Stimulated activated CD8-positive, alpha-beta memory T cell treated with anti-CD3 and anti-CD28 coated beads, Interleukin-15, amount 100 ng/mL, for 48 hours (primary cell): ENCODE results near the gene FABP1.

Experiments used
- DNase-seq, 2 donors: peaks; one replicate each; pipeline ENCODE4 v3.0.0-alpha.2; 2020; ENCODE audit warnings: low read depth in 2 of 2

Gene FABP1

DNA sequence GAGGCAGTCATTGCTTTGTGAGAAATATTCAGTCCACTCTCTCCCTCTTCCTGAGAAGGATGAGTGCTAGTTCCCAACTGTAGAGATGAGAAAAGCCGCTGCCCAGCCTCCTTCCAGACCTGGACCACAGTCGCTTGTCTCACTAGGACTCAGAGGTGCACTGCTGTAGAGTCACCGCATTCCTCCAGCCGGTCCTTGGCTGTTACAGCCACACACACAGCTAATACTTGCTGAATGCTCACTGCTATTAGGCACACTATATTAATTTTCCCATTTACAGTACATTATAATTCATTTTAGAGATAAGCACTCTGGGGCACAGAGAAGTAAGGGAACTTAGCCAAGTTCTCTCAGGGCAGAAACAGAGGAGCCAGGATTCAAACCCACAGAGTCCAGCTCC lies 10.0 kb upstream of the FABP1 start:
- DNase-seq: no peak

DNA sequence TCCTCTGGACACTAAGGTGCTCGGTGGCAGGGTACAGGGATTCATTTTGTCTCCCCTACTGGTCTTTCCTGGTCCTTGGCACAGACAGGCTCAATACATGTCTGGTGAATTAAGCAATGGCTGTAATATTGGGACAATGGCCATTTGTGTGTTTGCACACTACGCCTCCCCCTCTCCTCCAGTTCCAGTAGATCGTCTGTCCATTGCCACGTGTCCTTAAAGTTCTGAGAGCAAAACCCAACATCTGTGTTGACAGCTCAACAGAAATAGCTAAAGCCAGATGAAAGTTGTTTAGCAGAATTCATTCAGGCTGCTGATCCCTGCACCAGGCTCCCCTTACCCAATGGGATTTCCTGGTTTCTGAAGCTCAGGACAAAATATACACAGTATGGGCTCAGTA lies 9.0 kb upstream of the FABP1 start:
- no peak for DNase-seq

DNA sequence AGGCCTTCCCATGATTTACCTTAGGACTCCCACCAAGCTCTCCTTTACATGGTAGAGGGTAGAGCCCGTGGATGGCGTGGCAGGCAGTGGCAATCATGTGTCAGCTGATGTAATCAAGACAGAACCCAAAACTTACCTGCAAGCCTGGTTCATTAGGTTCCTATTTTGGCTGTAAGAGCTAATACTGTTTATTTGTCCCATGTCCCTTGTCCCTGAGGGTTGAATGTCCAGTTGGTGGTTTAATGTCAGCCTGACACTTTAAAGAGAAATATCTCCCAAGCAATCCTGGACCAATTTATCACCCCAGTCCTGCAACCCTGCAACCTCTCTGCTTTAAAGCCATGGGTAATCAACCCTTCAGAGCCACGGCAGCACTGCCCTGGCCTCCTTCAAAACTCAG lies 6.0 kb upstream of the FABP1 start:
- no peak for DNase-seq

DNA sequence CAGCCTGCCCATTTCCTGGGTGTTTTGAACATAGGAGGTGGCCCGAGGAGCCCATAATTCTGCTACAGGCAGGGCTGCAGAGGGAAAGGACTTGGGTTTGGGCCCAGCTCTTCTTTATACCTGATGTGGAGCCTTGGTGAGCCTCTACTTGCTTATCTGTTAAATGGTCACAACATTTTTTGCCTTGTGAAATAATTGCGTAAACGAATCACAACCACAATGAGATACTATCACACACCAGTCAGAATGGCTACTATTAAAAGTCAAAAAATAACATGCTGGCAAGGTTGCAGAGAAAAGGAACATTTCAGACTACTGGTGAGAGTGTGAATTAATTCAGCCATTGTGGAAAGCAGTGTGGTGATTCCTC lies 4.1 kb upstream of the FABP1 start:
- no peak for DNase-seq

DNA sequence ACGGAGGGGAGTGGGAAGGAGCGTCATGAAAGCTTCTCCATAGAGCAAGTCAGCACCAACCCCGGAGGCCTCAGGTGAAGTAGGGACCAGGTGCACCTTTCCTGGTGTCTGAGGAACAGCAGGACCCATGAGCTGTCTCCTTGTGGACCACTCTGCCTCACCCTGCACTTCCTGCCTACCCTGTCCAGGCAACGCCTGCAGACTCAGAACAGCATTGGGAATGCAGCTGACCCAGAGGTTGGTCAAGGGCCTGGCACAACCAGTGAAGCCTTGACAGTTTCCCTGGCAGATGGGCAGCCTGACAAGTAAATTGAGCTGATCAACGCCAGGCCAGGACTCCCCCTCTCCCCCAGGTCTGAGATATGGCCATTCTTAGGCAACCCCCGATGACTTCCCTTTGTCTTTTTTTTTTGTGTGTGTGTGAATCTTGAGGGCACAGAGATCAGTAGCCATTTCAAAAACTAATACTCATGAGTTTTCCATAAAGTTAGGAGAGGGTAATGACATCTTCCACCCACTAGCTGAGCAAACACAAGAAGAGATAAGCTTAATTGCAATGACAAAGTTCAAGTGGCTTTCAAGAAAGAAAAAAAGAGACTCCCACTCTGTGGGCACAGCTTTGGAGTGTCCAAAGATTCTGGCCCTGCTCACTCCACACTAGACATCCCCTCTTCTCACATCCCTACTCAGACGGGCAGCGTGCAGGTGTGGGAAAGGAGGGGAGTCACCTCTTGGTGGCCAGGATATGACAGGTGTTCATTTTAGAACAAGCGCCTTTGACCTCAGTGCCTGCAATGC lies 3.5 kb upstream of the FABP1 start:
- no peak for DNase-seq

DNA sequence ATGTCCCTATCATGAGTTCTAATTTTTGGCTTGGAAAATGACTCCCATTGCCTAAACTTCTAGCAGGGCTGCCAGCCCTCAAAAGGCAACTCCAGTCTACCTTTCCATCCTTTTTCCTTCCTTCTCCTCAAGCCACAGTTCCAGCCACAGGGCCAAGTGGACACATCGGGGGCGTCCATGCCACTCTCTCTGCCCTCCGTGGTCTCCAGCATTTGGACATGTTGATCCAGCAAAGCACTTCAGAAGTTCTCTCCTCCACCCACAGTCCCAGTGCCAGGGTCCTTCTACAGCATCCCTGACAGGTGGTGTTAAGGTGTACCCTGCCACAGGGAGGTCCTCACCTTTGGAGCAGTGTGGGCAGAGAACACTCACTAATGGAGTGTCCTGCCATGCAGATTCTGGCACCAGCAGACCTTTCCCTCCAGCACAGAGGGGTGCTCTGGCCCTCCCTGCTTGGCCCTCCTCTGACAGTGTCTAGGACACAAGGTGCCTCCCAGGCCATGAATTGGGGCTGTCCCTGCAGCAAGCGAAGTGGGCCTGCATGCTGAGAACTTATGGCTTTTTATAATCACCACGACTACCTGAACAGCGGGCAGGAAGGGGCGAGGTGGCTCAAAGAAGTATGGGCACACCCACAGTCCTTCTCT lies 1.6 kb upstream of the FABP1 start:
- DNase-seq: no peak

DNA sequence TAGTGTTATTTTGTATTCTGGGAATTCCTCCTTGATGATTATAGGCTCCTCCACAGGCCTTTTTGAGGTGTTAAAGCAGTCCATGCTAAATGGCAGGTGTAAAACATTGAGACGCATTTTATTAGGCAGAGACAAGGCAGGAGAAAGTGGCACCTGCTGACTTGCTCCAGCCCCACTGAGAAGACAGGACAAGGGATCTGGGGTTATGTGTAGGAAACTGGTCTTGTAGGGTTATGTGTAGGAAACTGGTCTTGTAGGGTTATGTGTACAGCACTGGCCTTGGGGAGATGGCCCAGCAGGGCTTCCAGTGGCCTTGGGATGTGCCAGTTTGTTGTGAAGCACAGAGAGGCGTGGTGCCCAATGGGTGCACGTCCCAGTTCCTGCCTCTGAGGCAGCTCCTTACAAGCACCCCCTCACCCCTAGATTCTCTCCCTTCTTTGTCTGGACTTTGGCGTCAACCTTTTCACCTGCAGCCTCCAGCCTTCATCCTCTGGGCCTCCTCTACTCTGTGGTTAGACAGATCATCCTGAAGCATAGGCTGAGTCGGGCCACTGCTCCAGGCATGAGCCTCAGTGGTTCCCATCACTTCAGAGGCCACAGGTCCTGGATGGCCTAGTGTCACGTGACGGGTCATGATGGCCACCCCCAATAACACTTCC lies 921 bp upstream of the FABP1 start:
- no peak for DNase-seq

DNA sequence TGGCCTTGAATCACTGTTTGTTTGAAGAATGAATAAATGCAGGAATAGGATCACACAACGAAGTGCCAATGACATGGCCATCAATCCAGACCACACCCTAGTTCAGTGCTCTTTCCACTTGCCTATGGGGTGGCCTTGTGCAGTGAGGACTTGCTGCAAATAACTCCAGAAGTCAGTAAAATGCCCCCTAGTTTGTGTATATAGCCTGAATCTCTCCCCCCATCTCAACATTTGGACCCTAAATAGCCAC lies 299 bp downstream of the FABP1 start:
- DNase-seq: no peak

DNA sequence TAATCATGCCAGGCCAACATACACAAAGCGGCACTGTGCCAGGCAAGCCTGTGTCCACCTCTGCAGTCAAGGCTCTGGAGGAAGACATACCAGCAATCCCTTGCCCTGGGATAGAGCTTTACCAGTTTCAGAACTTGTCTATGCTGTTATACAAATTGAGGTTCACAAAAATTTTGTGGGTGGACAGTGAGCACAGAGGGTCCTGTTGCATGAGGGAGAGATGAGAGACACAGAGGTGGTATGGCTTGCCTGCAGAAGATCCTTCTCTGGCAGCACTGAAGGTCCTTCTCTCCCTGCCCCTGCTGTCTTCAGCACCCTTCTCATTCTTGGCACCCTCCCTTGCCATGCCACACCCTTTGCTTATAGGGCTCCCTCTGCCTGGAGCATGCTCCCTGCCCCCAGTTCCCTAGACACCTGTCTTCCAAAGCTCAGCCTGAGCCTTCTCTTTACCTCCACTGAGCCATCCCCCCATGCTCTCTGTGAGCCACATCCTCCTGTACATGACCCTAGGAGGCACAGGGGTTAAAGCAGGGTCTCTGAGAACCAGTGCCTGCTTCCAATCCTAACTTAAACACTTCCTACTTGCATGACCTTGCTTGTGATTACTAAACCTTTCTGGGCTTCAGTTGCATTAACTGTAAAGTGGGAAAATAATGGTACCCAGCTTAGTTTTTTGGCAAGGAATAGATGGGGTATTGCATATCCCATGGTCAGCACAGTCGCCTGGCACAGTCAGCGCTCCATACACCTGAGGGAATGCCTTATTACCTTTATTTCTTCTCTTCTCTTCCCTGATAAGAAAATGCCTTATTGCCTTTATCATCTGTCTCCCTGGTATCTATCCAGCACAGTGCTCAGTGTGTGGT lies 857 bp downstream of the FABP1 start:
- DNase-seq: no peak

DNA sequence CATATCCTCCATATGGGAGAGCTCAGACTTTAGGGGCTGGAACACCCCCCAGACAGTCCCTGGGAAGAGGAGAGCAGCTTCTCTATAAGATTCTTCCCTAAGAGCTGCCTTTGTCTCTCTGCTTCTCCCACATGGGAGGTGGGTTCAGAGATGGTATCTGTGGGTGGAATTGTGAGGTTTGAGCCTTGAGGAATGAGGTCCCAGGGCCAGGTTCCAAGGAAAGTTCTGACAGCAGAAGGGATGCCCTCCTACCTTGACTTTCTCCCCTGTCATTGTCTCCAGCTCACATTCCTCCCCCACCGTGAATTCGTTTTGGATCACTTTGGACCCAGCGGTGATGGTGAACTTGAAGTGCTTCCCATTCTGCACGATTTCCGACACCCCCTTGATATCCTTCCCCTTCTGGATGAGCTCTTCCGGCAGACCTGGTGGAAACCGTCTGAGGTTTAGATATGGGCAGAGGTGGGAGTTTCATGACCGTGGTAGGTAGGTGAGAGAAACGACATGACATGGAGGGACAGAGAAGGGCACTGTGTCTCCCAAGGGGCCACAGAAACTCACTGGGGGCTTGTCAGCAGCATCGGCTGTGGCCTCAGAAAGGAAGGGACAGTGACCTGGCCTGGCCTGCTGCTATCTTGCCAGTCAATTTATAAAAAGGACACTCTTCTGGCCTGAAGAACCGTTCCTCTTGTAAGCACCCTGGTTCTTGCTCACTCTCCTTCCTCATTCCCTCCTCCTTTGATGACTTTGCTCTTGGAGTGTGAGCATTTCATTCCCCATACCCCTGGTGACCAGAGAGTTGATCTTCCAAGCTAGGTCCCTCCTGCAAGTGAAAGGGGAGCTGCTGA lies 1.7 kb downstream of the FABP1 start:
- DNase-seq: no peak

DNA sequence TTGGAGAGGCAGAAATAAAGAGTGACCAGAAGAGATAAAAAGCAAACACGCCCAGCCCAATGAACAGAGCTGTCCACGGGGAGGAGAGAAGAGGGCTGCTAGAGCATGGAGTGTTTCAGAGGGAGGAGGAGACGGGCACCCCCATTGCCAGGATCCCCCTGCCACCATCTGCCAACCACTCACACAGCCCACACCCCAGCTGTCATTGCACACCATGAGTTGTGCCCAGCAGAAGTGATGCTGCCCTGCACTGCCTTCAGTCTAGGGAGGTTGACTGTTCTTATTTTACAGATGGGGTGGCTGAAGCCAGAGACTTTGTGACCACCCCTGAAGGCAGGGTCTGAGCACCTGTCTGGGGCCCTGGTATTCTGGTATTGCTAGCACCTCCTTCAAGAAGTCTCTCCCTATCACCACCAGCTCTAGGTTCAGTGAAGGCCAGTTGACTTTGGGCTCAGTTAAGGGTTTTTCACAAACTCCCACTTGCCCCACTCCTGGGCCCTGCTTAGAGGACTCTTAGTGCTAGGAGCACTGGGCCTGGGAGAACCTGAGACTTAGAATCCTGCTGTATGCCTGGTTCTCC lies 2.4 kb downstream of the FABP1 start:
- no peak for DNase-seq

DNA sequence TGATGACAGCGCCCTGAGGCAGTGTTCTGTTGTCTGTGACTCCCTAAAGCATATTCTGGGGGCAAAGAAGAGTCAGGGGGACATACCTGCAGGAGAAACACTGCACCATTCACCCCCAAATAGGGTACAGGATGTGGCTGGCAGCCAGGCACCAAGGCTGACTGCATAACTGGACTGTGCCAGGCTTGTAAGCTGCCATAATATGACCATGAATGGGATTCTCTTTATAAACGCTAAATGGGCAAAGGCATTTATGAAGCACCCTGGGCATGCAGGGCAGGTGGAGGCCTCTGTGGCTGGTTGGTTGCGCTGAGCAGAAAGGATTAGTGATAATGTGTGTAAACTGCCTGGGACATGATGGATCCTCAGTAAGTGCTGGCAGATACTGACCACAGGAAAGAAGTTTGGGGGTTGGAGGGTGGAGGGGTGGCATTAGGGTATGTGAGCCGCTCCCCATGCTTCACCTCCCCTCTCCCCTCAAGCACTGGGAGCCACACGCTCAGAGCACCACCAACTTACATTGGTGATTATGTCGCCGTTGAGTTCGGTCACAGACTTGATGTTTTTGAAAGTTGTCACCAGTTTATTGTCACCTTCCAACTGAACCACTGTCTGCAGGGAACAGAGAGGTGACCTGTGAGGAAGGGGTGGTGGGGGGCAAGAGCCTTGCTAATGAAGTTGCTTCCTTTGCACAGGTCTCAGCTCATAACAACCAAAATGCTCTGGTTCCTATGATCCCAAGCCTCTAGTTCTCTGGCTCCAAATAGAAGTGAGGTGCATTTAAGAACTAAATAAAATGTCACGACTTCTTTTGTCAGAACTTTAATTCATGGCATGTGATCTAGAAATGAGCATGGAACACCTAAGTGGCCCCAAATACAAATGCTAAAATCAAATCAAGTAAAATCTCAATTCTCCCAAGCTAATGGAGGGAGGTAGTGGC lies 3.6 kb downstream of the FABP1 start:
- no peak for DNase-seq

DNA sequence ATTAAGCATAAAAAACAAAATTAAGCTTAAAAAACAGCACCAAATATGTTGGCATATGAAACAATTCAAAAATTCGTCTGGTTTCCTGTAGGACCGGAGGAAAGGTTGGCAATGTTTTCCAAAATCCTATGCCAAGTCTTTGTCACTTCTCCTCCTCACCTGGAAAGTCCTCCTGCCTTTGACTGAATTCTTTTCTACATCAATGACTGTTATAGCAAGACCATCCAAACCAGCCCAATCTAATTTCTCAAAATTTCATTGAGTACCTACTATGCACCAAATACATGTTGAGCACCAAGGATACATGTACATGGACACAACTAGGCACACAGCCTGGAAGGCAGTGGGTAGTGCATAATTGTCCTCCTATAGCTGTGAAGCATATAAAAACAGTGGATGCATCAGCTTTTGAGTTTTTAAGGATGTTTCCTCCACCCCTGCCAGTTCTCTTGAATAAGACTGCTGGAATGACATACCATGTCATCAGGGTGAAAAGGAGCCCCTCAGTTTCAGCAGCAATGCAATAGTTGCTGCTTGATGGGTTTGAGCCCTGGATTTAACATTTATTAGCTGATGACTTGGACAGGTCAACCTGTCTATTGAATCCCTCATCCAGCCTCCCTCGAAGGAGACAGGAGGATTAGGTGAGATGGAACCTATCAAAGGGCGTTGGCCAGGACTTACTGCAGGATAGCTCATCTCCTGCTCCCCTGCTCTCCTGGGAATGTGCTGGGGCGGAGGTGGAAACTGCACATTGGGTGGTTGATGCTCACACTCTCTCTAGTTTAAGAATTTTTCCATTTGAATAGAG lies 4.5 kb downstream of the FABP1 start:
- no peak for DNase-seq

DNA sequence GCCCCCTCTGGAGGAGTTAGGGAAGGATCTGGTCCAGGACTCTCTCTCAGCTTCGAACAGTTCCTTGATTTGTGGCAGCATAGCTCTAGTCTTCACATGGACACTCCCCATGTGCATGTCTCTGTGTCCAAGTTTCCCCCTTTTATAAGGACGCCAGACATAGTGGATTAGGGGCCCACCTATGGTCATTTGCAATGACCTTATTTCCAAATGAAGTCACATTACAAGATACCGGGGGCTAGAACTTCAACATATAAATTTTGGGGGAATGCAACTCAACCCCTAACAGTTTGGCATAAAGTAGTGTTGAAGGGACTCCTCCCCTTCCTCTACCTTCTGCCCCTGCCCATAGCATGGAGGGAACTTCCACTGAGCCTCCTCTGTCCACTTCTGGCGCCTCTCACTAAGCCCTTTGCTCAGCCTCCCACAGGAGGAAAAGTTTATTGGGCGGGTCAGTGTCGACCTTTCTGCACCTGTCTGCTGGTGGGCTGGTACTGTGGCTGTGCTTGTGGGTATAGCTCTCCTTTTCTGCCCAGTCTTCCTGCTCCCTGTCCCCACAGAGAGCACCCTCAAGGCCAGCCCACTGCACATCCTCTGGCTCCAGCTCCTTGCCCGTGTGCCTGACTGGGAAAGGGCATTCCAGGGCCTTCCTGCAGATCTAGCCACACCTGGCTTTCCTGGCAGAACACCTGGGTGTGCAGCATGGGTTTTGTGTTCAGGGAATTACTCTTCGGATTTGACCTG lies 5.5 kb downstream of the FABP1 start:
- DNase-seq: no peak

DNA sequence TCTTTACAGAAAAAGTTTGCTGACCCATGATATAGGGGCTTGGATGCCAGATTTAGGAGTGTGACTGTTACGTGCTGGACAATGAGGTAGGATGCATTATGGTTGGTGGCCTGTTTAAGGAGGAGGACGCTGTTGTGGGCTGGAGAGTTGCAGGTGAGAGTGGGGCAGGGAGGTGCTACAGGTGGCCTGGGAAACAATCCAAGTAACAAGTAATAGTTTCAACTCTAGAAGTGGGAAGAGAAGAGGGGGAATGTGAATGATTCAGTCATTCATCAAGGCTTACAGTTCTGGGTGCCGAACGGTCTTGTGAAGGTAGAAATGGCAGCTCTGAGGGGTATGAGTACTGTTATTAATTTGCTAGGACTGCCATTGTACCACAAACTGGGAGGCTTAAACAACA lies 6.2 kb downstream of the FABP1 start:
- no peak for DNase-seq

DNA sequence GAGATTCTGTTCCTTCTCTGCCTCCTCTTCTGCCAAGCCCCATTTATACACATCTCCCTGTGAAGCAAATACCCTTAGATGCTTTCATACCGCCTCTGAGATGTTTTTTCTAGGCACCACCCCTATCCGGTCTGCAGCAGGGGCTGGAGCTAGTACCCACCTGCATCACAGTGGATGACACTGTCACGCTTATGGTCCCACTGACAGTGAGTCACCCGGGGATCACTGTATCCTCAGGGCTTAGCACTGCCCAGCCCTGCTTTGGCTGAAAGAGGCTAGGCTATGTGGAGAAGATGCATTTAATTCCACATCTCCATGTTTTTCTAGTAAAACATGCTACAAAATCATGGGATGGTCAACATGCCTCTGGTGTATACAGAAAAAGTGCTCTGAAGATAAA lies 9.9 kb downstream of the FABP1 start:
- no peak for DNase-seq

DNA sequence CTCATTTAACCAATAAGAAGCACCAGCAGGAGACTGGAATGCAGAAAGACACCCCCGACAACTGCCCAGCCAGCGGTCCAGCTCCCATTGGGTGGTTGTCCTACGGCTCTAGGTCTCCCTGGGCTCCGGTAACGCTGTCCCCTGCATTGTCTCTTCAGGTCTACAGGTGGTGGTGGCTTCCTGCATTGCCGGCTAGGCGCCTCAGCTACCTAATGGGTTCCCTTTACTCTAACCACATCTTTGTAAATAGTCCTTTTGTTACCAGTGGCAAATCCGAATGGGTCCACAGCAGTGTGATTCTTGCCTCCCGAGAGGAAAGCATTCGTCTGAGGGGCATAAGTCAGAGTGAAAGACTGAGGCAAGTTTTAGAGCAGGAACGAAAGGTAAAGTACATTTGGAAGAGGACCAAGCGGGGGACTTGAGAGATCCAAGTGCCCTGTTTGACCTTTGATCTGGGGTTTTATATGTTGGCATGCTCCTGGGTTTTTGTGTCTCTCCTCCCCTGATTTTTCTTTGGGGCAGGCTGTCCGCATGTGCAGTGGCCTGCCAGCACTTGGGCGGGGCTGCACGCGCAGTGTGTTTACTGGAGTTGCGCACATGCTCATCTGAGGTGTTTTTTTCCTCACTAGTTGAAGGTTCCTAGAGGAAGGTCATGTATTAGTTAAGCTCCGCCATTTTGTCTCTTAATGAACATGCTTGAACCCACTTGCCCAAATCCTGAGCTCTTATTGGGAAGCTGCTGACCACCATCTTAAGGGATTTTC lies 11.0 kb downstream of the FABP1 start:
- DNase-seq: no peak
